Activated T-helper 1 cell treated with anti-CD3 and anti-CD28 coated beads, Interleukin-12 subunit alpha, Interleukin-12 subunit beta, Interleukin-2, Interleukin-4 antibody, amounts not matched to agents 30 ng/mL and 10 ng/mL and 1 ng/mL, durations not matched to agents 14 hours and 24 hours and 36 hours (primary cell): ENCODE results near the gene ACAP3. TPM values are rescaled to one million over a fixed set of nuclear protein-coding genes. Genes with fewer than 3 reads are reported as not detected.

Experiments
- DNase-seq: peaks from one replicate; pipeline ENCODE4 v3.0.0; 2021; ENCODE audit warnings: low spot score
- H3K27ac Mint-ChIP-seq: one replicate; pipeline ENCODE4 v1.8.0; 2021; ENCODE audit warnings: mild to moderate bottlenecking, mixed read lengths
- H3K27me3 Mint-ChIP-seq: one replicate; pipeline ENCODE4 v1.8.0; 2022; ENCODE audit warnings: mild to moderate bottlenecking, moderate library complexity, mixed read lengths; ENCODE audit not compliant: insufficient read depth
- H3K36me3 Mint-ChIP-seq: one replicate; pipeline ENCODE4 v1.8.0; 2021; ENCODE audit warnings: low read depth, mixed read lengths
- H3K4me1 Mint-ChIP-seq: one replicate; pipeline ENCODE4 v1.8.0; 2021; ENCODE audit warnings: low read depth, mixed read lengths
- H3K4me3 Mint-ChIP-seq: one replicate; pipeline ENCODE4 v1.8.0; 2021; ENCODE audit warnings: mild to moderate bottlenecking, moderate library complexity, mixed read lengths
- H3K9me3 Mint-ChIP-seq: one replicate; pipeline ENCODE4 v1.8.0; 2021; ENCODE audit warnings: mixed read lengths
- intact Hi-C: fragments of 100-400 bp; cut with micrococcal nuclease; formaldehyde crosslinking; loops from one replicate; pipeline ENCODE4 v1.15.1; 2024
- total RNA-seq: library from RNA; stranded (reverse); gene quantifications from 2 replicates; pipeline ENCODE4 v1.2.3, GENCODE V29; 2022

Gene ACAP3
- total RNA-seq, 1 donor from 2014 or later: 47.7 TPM

DNA sequence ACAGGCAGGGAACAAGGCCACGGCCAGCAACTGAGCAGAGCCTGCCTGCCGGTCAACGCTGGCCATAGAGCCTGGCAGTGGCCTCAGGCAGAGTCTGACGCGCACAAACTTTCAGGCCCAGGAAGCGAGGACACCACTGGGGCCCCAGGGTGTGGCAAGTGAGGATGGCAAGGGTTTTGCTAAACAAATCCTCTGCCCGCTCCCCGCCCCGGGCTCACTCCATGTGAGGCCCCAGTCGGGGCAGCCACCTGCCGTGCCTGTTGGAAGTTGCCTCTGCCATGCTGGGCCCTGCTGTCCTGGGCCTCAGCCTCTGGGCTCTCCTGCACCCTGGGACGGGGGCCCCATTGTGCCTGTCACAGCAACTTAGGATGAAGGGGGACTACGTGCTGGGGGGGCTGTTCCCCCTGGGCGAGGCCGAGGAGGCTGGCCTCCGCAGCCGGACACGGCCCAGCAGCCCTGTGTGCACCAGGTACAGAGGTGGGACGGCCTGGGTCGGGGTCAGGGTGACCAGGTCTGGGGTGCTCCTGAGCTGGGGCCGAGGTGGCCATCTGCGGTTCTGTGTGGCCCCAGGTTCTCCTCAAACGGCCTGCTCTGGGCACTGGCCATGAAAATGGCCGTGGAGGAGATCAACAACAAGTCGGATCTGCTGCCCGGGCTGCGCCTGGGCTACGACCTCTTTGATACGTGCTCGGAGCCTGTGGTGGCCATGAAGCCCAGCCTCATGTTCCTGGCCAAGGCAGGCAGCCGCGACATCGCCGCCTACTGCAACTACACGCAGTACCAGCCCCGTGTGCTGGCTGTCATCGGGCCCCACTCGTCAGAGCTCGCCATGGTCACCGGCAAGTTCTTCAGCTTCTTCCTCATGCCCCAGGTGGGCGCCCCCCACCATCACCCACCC, 23.6 kb upstream of the ACAP3 start, which contains the start of gene TAS1R3:
Gene TAS1R3, plus strand, starts transcription at position 213 of the 898 bp plus-strand sequence. Its CDS starts 66 bp downstream, at position 279.
- Mint-ChIP-seq H3K36me3 (no peaks in the 10 kb centered on the region), H3K4me1 (peaks cover 5% of the 10 kb centered on the region), H3K27me3 (no peaks in the 10 kb centered on the region), H3K27ac (no peak within 1 kb of the TSS), H3K9me3 (no peaks in the 10 kb centered on the region), H3K4me3 (no peak within 1 kb of the TSS)
- DNase-seq: no peak
- intact Hi-C loops: no loop called here

DNA sequence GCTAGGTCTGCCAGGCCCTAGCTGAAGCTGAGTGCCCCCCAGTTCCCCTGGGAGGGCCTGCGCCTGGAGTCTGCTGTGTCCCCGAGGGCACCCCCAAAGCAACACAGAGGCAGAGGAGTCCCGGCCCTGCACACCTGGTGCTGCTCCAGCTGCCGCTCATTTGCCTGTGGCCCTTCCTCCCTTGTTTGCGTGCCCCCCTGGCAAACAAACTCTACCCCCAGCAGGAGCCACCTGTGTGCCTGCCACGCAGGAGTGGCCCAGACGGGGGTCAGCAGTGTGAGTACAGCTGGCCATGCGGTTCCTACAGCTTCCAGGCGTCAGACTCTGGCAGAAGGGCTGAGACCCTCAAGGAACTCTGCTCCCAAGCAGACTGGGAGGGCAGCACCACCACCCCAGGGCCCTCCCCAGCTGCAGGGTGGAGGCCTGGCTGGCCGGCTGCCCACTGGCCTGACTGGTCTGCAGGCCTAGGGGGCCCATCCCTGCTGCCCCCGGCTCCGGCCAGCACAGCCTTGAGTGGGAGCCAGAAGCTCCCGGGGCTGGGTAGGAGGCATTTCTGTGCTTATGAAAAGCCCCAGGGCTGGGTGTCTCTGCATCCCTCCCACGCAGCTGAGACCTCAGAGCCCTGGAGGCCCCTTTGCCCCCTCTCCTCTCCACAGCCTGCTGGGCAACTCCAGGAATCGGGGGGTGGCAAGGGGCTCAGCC, 22.8 kb upstream of the ACAP3 start:
- Mint-ChIP-seq H3K27ac (no peak overlapping the region), H3K4me3 (no peak overlapping the region), H3K27me3 (no peaks in the 10 kb centered on the region), H3K4me1 (peaks cover 11% of the 10 kb centered on the region), H3K36me3 (no peaks in the 10 kb centered on the region), H3K9me3 (no peaks in the 10 kb centered on the region)
- intact Hi-C loops: no loop called here
- no peak for DNase-seq

DNA sequence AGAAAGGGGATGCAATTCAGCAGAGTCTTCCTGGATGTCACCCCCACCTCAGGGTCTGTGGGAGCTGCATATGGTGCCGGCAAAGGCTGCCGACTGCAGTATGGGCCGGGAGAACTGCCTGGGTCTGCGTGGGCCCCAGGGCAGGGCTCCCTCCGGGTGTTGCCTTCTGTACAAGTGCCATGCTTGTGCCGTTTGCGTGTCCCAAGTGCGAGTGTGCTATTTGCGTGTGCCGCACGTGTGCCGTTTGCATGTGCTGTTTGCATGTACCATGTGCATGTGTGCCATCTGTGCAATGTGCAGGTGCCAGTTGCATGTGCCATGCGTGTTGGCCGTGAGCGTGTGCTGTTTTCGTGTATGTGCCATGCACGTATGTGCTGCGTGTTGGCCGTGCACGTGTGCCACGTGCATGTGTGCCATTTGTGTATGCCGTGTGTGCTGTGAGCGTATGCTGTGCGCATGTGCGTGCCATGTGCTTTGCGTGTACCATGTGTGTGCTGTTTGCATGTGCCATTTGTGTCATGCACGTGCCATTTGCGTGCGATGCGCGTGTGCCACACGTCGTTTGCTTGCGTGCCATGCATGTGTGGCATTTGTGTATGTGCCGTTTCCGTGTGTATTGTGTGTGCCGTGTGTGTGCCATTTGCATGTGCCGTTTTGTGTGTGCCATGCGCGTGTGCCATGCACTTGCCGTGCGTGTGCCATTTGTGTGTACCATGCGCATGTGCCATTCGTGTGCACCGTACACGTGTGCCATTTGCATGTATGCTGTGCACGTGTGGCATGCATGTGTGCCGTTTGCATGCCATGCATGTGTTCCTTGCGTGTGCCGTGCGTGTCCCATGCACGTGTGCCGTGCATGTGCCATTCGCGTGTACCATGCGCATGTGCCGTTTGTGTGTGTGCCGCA, 21.8 kb upstream of the ACAP3 start:
- H3K27me3 Mint-ChIP-seq: no peaks in the 10 kb centered on the region
- no peak overlapping the region for H3K4me3 Mint-ChIP-seq
- intact Hi-C loops: no loop called here
- no peak overlapping the region for H3K27ac Mint-ChIP-seq
- no peaks in the 10 kb centered on the region for H3K9me3 Mint-ChIP-seq
- DNase-seq: no peak
- H3K36me3 Mint-ChIP-seq: no peaks in the 10 kb centered on the region
- H3K4me1 Mint-ChIP-seq: peaks cover 11% of the 10 kb centered on the region

DNA sequence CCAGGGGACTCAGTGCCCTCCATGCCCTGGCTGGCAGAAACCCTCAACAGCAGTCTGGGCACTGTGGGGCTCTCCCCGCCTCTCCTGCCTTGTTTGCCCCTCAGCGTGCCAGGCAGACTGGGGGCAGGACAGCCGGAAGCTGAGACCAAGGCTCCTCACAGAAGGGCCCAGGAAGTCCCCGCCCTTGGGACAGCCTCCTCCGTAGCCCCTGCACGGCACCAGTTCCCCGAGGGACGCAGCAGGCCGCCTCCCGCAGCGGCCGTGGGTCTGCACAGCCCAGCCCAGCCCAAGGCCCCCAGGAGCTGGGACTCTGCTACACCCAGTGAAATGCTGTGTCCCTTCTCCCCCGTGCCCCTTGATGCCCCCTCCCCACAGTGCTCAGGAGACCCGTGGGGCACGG, 20.5 kb upstream of the ACAP3 start:
- intact Hi-C loops: no loop called here
- Mint-ChIP-seq H3K27ac (no peak overlapping the region), H3K9me3 (no peaks in the 10 kb centered on the region), H3K36me3 (peaks cover 2% of the 10 kb centered on the region), H3K27me3 (no peaks in the 10 kb centered on the region), H3K4me1 (peaks cover 16% of the 10 kb centered on the region), H3K4me3 (no peak overlapping the region)
- no peak for DNase-seq

DNA sequence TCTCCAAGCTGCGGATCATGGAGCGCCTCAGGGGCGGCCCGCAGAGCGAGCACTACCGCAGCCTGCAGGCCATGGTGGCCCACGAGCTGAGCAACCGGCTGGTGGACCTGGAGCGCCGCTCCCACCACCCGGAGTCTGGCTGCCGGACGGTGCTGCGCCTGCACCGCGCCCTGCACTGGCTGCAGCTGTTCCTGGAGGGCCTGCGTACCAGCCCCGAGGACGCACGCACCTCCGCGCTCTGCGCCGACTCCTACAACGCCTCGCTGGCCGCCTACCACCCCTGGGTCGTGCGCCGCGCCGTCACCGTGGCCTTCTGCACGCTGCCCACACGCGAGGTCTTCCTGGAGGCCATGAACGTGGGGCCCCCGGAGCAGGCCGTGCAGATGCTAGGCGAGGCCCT, 19.6 kb upstream of the ACAP3 start:
- peaks cover 3% of the 10 kb centered on the region for H3K36me3 Mint-ChIP-seq
- intact Hi-C loops: no loop called here

DNA sequence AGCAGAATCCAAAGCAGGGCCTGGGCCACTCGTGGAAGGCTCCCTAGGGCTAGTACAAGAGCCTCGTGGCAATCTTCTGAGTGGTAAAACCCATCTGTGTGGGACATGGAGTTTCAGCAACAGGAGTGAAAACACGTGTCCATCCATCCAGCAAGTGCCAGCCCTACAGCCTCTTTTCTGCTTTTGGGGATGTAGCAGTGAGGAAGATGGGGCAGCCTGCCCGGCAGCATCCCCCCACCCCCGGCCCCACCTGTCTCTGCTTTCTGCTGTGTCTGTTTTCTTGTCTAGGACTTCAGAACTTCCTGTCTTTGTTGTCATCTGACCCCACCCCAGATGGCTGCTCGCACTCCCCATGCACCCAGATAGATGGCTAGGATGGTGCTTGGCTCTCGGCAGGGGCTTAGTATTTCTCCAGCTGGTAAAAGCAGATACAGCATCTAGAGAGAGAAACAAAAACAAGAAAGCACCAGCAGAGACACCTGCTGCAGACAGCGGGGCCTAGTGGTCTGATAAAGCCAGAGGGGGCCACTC, 18.4 kb upstream of the ACAP3 start:
- Mint-ChIP-seq H3K4me3 (peak overlapping the region; percentile 76), H3K9me3 (no peaks in the 10 kb centered on the region), H3K4me1 (peaks cover 20% of the 10 kb centered on the region), H3K27me3 (no peaks in the 10 kb centered on the region), H3K27ac (peak overlapping the region; percentile 29), H3K36me3 (peaks cover 3% of the 10 kb centered on the region)
- intact Hi-C loops: no loop called here
- no peak for DNase-seq

More for the DNA sequence above, 19.6 kb upstream of the ACAP3 start:
- Mint-ChIP-seq H3K4me3 (no peak overlapping the region), H3K4me1 (peaks cover 16% of the 10 kb centered on the region), H3K27me3 (no peaks in the 10 kb centered on the region), H3K9me3 (no peaks in the 10 kb centered on the region), H3K27ac (no peak overlapping the region)
- DNase-seq: no peak

DNA sequence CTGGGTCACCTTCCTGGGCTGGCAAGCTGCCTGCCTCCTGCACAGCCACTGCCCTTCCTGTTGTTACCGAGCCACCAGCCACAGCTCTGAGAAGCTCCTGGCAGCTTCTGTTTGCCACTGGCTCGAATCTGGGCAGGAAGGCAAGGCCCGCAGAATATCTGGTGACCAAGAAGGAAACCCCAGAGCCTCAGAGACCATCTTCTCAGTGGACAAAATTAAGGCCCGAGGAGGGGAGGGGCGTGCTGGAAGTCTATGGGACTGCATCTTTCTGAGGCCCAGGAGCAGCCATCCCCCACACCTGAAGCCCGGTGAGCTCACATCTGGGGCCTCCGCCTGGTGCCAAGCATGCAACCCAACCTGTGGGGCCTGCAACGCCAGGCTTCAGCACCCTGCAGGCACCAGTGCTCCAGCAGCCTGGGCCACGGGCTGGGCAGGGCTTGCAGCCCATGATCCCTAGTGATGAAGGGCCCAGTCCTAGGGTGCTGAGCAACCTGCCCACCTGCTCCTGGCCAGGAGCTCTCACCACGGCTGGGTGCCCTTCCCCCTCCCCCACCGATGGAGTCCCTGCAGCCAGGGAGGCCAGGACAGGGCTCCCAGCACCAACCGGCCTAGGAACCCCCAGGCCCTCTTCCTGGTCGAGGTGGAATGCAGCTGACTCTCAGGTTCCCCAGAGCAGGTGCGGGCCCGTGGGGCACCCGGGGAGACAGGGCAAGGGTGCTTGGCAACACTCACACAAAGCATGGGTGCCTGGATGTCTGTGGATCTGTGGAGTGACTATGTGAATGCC, 17.8 kb upstream of the ACAP3 start:
- no peak for DNase-seq
- Mint-ChIP-seq H3K36me3 (peaks cover 3% of the 10 kb centered on the region), H3K4me3 (peak overlapping the region; percentile 76), H3K4me1 (peaks cover 20% of the 10 kb centered on the region), H3K27me3 (no peaks in the 10 kb centered on the region), H3K27ac (no peak overlapping the region), H3K9me3 (no peaks in the 10 kb centered on the region)
- intact Hi-C loops: no loop called here

DNA sequence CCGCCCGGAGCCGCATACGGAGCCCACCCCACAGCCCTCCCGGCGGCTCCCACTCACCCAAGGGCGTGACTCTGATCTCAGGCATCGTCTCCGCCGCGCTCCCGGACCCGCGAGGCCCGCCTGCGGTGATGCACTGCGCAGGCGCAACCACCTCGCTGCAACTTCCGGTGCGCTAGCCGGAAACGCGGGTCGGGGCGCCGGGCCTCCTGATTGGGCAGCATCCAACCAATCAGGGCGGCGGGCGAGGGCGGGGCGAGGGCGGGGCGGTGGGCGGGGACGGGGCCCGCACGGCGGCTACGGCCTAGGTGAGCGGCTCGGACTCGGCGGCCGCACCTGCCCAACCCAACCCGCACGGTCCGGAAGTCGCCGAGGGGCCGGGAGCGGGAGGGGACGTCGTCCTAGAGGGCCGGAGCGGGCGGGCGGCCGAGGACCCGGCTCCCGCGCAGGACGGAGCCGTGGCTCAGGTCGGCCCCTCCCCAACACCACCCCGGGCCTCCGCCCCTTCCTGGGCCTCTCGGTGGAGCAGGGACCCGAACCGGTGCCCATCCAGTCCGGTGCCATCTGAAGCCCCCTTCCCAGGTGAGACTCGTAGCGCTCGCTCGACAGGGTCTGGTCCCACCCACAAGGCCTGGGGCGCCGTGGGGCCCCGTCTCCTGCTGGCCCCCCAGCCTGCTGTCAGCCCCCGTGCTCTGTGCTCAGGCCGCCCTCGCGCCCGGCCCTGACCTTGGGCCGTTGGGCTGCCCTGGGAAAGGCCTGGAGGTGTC, 17.0 kb upstream of the ACAP3 start, which contains the start of the genes CPTP and INTS11:
Gene CPTP, plus strand, starts transcription at position 279 of the 764 bp plus-strand sequence. CDS start 2,109 bp downstream, outside the sequence.
Gene INTS11, minus strand, starts transcription at position 137 of the 764 bp plus-strand sequence. Its CDS starts 52 bp downstream, at position 85.
- H3K4me1 Mint-ChIP-seq: peaks cover 20% of the 10 kb centered on the region
- intact Hi-C loops: loop anchor here (1.0 kb wide), 3 partner anchors 16 to 208 kb away; partner anchors contain the start of genes AURKAIP1, C1orf159 and PUSL1
- H3K36me3 Mint-ChIP-seq: peaks cover 3% of the 10 kb centered on the region
- peak within 1 kb of the TSS; percentile 92 for H3K27ac Mint-ChIP-seq
- DNase-seq: peak; percentile 95
- no peaks in the 10 kb centered on the region for H3K9me3 Mint-ChIP-seq
- H3K4me3 Mint-ChIP-seq: peak within 1 kb of the TSS; percentile 95
- no peaks in the 10 kb centered on the region for H3K27me3 Mint-ChIP-seq

DNA sequence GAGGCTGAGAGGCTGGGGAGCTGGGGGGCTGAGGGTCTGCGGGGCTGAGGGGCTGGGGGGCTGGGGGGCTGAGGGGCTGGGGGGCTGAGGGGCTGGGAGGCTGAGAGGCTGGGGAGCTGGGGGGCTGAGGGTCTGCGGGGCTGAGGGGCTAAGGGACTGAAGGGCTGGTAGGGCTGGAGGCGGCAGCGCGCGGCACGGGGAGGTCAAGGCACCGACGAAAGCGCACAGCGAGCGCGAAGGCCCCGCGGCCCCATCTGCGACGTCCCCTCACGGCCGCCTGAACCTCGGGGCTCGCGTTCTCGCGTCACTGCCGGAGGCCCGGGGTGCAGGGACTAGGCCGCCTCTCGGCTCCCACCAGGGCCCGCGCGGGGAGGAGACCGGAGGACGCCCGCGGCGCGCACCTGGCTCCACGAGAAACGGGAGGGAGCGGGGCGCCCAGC, 16.4 kb upstream of the ACAP3 start:
- H3K4me3 Mint-ChIP-seq: peak overlapping the region; percentile 72
- no peaks in the 10 kb centered on the region for H3K9me3 Mint-ChIP-seq
- DNase-seq: no peak
- no peaks in the 10 kb centered on the region for H3K27me3 Mint-ChIP-seq
- intact Hi-C loops: loop anchor here (1.0 kb wide), 3 partner anchors 16 to 208 kb away; partner anchors contain the start of genes AURKAIP1, C1orf159 and PUSL1
- peaks cover 8% of the 10 kb centered on the region for H3K36me3 Mint-ChIP-seq
- no peak overlapping the region for H3K27ac Mint-ChIP-seq
- H3K4me1 Mint-ChIP-seq: peaks cover 20% of the 10 kb centered on the region

DNA sequence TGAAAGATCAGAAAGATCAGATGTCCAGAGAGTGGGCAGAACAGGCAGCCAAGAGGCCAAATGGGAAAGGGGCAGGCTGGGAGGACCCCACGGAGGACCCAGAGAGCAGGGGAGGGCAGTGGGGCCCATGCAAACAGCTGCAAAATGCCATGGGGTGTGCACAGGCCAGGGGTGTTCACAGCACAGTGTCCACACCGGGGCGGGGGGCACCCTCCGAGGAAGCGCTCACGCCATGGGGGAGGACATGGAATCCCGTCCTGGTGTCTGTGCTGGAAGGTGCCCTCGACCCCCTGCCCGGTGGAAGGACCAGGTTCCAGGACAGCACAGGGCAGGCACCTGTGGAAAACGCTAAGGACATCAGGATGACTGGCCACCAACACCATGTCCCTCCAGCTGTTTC, 15.2 kb upstream of the ACAP3 start:
- intact Hi-C loops: no loop called here
- H3K27ac Mint-ChIP-seq: peak overlapping the region; percentile 84

DNA sequence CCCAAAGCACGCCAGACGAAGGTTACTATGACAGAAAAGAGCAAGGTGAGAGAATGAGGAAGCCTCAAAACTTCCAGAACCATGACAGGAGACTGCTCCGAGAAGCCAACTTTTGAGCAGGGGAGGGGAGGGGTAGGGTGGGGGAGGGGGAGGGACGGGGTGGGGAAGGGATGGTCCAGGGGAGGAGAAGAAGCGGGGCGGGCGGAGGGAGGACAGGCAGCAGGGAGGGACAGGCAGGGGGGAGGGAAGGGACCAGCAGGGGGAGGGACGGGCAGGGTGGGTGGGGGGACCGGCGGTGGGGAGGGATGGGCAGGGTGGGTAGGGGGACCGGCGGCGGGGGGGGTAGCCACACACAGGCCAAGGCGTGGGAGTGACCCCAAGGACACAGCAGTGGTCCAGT, 14.7 kb upstream of the ACAP3 start:
- Mint-ChIP-seq H3K9me3 (no peaks in the 10 kb centered on the region), H3K4me1 (peaks cover 20% of the 10 kb centered on the region), H3K36me3 (peaks cover 9% of the 10 kb centered on the region), H3K27ac (peak overlapping the region; percentile 86), H3K27me3 (no peaks in the 10 kb centered on the region), H3K4me3 (peak overlapping the region; percentile 95)
- DNase-seq: no peak
- intact Hi-C loops: no loop called here

More for the DNA sequence above, 15.2 kb upstream of the ACAP3 start:
- Mint-ChIP-seq H3K27me3 (no peaks in the 10 kb centered on the region), H3K36me3 (peaks cover 9% of the 10 kb centered on the region), H3K4me3 (peak overlapping the region; percentile 95), H3K4me1 (peaks cover 20% of the 10 kb centered on the region), H3K9me3 (no peaks in the 10 kb centered on the region)
- DNase-seq: no peak
